ENCODE results near the gene RYR2.

Gene RYR2

DNA sequence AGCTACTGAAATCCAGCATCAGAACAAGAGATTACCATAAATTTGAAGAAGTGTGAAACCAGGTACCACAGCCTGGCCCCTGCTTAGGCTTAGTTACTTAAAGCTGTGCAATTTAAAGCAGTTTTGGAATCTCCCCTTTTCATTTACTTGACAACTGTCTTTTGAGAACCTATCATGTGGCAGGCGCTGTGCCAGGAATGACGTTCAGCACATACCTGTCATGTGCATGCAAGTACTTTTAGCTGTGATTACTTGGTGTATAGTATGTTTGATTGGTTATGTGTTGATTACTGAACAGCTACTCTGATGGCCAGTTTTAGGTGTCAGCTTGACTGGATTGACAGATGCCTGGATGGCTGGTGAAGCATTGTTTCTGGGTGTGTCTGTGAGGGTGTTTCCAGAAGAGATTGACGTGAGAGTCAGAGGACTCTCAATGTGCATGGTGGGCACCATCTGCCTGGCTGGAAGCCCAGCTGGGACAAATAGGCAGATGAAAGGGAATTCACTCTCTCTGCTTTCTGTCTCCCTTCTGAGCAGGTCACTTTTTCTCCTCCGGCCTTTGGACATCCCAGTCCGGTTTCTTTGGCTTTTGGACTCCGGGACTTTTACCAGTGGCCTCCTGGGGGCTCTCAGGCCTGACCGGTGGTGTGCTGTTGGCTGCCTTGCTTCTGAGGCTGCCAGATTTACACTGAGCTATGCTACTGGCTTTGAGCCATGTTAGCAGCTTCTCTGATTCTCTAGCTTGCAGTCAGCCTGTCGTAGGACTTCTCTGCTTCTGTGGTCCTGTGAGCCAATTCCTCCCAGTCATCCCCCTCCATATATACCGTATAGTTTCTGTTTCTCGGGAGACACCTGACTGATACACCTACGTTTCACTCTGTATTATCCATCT, 178.0 kb downstream of the RYR2 start:
- TF ChIP-seq, protein P1, sequence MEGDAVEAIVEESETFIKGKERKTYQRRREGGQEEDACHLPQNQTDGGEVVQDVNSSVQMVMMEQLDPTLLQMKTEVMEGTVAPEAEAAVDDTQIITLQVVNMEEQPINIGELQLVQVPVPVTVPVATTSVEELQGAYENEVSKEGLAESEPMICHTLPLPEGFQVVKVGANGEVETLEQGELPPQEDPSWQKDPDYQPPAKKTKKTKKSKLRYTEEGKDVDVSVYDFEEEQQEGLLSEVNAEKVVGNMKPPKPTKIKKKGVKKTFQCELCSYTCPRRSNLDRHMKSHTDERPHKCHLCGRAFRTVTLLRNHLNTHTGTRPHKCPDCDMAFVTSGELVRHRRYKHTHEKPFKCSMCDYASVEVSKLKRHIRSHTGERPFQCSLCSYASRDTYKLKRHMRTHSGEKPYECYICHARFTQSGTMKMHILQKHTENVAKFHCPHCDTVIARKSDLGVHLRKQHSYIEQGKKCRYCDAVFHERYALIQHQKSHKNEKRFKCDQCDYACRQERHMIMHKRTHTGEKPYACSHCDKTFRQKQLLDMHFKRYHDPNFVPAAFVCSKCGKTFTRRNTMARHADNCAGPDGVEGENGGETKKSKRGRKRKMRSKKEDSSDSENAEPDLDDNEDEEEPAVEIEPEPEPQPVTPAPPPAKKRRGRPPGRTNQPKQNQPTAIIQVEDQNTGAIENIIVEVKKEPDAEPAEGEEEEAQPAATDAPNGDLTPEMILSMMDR (IDR thresholded peaks at IDR 0.05; ENCODE audit: insufficient read depth, low read depth, low read length, missing control alignments) = no peak
- no peak overlapping the region for H3K4me3 ChIP-seq (ENCODE audit: low read depth, low read length)
- no peak for DNase-seq (ENCODE audit: low read depth)

GRCh38 chr1:237223419-237223818, 181.4 kb downstream of the RYR2 start:
- TF ChIP-seq, protein P1 (IDR thresholded peaks at IDR 0.05; ENCODE audit: insufficient read depth, low read depth, low read length, missing control alignments) = no peak
- H3K4me3 ChIP-seq (ENCODE audit: low read depth, low read length) = no peak overlapping the region
- no peak for DNase-seq (ENCODE audit: low read depth)

DNA sequence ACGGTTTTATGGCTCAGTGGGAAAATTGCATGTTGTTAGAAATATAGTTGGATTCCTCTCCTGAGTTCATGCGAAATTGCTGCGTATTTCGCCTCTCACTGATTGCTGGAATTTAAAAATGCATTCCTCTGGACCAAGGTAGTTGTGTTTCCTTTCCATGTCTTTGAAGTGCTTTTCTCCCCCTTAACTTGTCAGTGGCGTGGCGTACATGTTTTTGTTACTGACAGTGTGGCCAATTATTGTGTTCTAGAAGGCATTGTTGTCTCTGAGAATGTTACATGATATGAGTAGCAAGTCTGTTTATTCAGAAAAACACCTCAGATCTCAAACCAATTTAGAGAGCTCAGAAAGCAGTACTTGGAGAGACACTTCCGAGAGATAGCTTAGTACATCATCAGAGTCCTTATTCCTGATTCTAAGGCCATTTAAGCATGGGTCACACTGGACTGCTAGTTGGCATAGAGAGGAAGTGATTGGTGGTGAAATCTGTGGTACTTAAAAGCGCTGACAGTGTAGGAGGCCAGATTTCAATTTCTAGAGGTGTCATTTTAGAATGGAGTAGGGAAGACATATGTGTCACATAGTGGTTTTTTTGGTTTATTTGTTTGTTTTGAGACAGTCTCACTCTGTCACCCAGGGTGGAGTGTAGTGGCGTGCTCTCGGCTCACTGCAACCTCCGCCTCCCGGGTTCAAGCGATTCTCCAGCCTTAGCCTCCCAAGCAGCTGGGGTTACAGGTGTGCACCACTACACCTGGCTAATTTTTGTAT, 184.4 kb downstream of the RYR2 start:
- DNase-seq (ENCODE audit: low read depth) = no peak
- no peak overlapping the region for H3K4me3 ChIP-seq (ENCODE audit: low read depth, low read length)
- TF ChIP-seq, protein P1 (IDR thresholded peaks at IDR 0.05; ENCODE audit: insufficient read depth, low read depth, low read length, missing control alignments) = no peak

- no peak overlapping the region for H3K4me3 ChIP-seq (ENCODE audit: low read depth, low read length)
- DNase-seq (ENCODE audit: low read depth) = no peak
- TF ChIP-seq, protein P1 (IDR thresholded peaks at IDR 0.05; ENCODE audit: insufficient read depth, low read depth, low read length, missing control alignments) = no peak
Observed at GRCh38 chr1:237227476-237227875, 185.5 kb downstream of the RYR2 start.

GRCh38 chr1:237228421-237228820, 186.4 kb downstream of the RYR2 start:
- no peak overlapping the region for H3K4me3 ChIP-seq (ENCODE audit: low read depth, low read length)
- no peak for DNase-seq (ENCODE audit: low read depth)
- TF ChIP-seq, protein P1 (IDR thresholded peaks at IDR 0.05; ENCODE audit: insufficient read depth, low read depth, low read length, missing control alignments) = no peak

- DNase-seq (ENCODE audit: low read depth) = no peak
- TF ChIP-seq, protein P1 (IDR thresholded peaks at IDR 0.05; ENCODE audit: insufficient read depth, low read depth, low read length, missing control alignments) = no peak
- no peak overlapping the region for H3K4me3 ChIP-seq (ENCODE audit: low read depth, low read length)
Observed at GRCh38 chr1:237229333-237229732, 187.3 kb downstream of the RYR2 start.
